NT2/D1 (cell line): ENCODE data around the gene CBX8.
A peak's percentile ranks its signal among the peaks of the same experiment; 100 is the strongest.

Experiments used
- DNase-seq: peaks from one replicate; pipeline ENCODE4 v3.0.0-alpha.2; 2011; ENCODE audit warnings: low read depth, low spot score
- H3K27me3 ChIP-seq: 2 replicates; pipeline ENCODE4 v1.6.0; 2011; ENCODE audit warnings: mild to moderate bottlenecking; ENCODE audit not compliant: insufficient read length, insufficient read depth
- H3K36me3 ChIP-seq: 2 replicates; pipeline ENCODE4 v1.6.1; 2011; ENCODE audit warnings: mild to moderate bottlenecking, low read length, mixed read lengths; ENCODE audit not compliant: insufficient read depth, insufficient read length
- H3K4me1 ChIP-seq: 2 replicates; pipeline ENCODE4 v1.5.1; 2011; ENCODE audit not compliant: insufficient read depth, insufficient read length
- H3K4me3 ChIP-seq: 2 replicates; pipeline ENCODE4 v1.5.1; 2011; ENCODE audit warnings: low read depth; ENCODE audit not compliant: insufficient read length
- H3K9ac ChIP-seq: 2 replicates; pipeline ENCODE4 v1.6.0; 2011; ENCODE audit warnings: low read depth; ENCODE audit not compliant: insufficient read length
- H3K9me3 ChIP-seq: 2 replicates; pipeline ENCODE4 v1.5.1; 2011; ENCODE audit warnings: mild to moderate bottlenecking, low read length; ENCODE audit not compliant: insufficient read depth
- SUZ12 ChIP-seq: IDR thresholded peaks from 2 replicates; pipeline ENCODE4 v1.6.1; 2011; ENCODE audit not compliant: insufficient read length, insufficient read depth; ENCODE audit errors: extremely low read depth
- YY1 ChIP-seq: IDR thresholded peaks from 2 replicates; pipeline ENCODE4 v1.6.1; 2011; ENCODE audit not compliant: insufficient read length, insufficient read depth
- ZNF274 ChIP-seq: IDR thresholded peaks from 2 replicates; pipeline ENCODE4 v1.6.1; 2011; ENCODE audit warnings: mild to moderate bottlenecking, low read depth, low read length

Gene CBX8

DNA sequence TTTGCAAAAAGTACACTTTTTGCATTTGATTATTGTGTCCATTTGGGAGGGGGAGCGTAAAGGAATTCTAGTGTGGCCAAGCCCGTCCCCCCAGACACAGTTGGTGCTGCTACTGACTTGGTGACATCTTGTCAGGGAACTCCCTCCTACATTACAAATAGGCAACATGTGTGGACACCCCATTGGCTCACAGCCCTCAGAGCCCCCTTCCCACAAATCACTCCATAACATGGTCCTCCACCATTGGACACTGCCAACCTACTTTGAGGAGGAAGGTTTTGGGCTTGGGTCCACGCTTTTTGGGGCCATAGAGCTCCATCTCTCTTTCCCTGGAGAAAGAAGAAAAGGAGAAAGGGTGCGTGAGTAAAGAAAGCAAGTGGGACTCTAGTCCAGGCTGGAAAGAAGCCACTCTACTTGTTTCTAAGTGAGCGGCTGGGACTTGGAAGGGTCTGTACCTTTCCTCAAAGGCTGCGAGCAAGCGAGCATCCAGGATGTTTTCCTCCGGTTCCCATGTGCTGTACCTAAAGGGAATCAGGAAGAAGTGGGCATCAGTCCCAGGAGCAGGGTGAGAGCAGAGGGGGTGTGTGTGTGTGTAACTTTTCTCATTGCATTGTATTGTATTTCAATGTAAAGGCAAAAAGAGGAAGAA lies 958 bp downstream of the CBX8 start:
- H3K9me3 ChIP-seq = no peaks in the 10 kb centered on the region
- DNase-seq = no peak
- peak overlapping the region; percentile 88 for H3K9ac ChIP-seq
- peak overlapping the region; percentile 73 for H3K4me3 ChIP-seq
- H3K4me1 ChIP-seq = peaks cover 26% of the 10 kb centered on the region
- TF ChIP-seq YY1 = no peak
- no peak for TF ChIP-seq ZNF274
- TF ChIP-seq SUZ12 = no peak
- peaks cover 90% of the 10 kb centered on the region for H3K27me3 ChIP-seq
- peaks cover 18% of the 10 kb centered on the region for H3K36me3 ChIP-seq

DNA sequence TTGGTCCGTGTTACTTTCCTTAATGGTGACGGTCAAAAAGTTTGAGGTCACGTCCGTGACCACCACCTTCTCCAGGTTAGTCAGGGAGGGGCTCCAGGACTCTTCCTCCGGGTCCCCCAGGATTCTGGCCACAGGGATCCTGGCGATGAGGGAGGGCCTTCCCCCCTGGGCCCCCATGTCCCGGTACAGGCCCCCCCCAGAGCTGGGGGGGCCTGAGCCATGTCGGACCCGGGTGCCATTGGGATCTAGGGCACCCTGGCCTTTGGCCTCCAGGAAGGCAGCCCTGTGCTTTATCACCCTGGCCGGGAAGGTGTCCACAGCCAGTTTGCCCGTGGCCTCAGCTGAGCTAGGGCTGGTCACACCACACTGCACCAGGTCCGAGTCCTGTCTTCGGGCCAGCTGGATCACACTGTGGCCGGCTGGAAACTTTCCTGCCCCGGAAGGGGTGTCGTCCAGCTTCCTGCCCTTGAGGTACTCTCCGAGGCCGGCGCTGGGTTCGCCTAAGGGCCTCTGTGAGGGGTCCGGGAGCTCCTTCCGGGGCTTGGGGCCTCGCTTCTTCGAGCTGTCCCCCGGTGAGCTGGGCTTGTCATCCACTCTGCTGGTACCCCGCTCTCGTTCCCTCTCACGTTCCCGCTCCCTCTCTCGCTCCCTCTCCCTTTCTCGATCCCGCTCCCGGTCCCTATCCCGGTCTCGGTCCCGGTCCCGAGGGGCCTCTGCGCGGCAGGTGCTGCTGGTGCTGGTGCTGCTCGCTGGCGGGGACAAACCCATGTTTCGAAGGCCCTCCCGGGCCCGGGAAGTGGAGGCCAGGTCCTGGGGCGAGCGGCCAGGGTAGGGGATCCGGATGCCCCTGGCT lies 2.0 kb downstream of the CBX8 start:
- DNase-seq = no peak
- peaks cover 90% of the 10 kb centered on the region for H3K27me3 ChIP-seq
- H3K9me3 ChIP-seq = no peaks in the 10 kb centered on the region
- H3K4me3 ChIP-seq = no peak overlapping the region
- H3K4me1 ChIP-seq = peaks cover 25% of the 10 kb centered on the region
- H3K36me3 ChIP-seq = peaks cover 18% of the 10 kb centered on the region
- TF ChIP-seq YY1 (no peak), SUZ12 (no peak), ZNF274 (no peak)
- H3K9ac ChIP-seq = no peak overlapping the region

DNA sequence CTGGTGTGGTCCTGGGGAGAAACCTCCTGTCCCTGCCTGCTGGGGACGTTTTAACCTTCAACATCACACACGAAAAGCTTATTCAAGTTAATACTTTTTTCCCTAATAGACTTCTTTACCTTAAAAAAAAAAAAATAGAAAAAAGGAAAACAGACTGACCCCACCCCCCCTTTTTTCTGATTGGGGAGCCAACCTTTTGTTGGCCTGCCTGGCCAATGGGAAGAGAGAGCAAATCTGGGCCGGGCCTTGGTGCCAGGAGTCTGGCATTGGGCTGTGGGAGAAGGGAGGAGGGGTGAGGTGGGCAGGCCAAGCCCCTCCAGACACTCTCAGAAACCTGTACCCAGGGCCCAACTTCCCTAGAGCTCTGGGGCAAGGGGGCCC lies 3.0 kb downstream of the CBX8 start:
- Histone ChIP-seq H3K4me1 (peaks cover 21% of the 10 kb centered on the region), H3K4me3 (peak overlapping the region; percentile 29), H3K9me3 (no peaks in the 10 kb centered on the region), H3K36me3 (peaks cover 18% of the 10 kb centered on the region), H3K9ac (no peak overlapping the region), H3K27me3 (peaks cover 83% of the 10 kb centered on the region)
- TF ChIP-seq ZNF274 (no peak), SUZ12 (no peak), YY1 (no peak)
- no peak for DNase-seq

DNA sequence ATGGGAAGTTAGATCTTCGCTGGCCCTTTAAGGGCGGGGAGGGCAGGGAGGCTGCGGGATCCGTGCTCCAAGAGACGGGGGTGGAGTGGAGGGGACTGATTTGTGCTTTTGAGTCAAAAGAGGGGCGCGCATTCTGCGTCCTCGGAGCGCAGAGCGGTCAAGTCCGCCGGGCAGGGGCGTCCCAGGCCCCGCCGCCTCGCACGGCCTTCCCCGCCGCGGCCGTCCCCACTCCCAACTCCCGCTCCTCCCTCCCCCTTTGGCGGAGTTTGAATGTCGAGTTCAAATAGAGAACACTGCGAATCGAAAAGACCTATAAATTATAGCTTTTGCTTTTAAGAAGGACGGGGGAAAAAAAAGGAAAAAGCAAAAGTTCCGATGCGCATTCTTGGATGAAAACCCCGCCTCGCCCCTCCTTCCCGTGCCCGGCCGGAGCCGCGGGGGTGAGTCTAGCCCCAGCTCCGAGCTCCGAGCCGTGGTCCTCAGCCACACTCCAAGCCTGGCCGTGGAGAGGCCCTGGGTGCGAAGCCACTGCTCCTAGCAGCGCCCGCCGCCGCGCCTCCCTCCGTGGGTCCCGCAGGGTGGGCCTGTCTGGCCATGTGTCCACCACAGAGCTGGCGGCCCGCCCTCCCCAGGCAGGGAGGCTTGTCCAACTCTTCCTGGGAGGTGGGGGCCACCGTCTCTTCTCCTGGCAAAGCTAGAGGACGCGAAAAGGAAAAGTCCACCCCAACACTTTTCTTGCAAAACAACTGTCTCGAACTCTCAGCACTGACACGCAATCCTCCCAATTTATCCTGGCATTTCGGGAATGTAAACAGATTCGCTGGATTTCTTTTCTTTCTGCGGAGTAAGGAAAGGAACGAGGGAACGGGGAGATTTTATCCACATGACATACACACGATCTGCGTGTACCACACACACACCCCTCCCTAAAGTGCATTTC lies 3.6 kb downstream of the CBX8 start:
- H3K27me3 ChIP-seq = peaks cover 77% of the 10 kb centered on the region
- H3K4me3 ChIP-seq = peak overlapping the region; percentile 29
- H3K36me3 ChIP-seq = peaks cover 18% of the 10 kb centered on the region
- H3K9ac ChIP-seq = peak overlapping the region; percentile 51
- no peaks in the 10 kb centered on the region for H3K9me3 ChIP-seq
- no peak for DNase-seq
- no peak for TF ChIP-seq ZNF274
- TF ChIP-seq YY1 = no peak
- TF ChIP-seq SUZ12 = peak; percentile 48
- peaks cover 18% of the 10 kb centered on the region for H3K4me1 ChIP-seq

DNA sequence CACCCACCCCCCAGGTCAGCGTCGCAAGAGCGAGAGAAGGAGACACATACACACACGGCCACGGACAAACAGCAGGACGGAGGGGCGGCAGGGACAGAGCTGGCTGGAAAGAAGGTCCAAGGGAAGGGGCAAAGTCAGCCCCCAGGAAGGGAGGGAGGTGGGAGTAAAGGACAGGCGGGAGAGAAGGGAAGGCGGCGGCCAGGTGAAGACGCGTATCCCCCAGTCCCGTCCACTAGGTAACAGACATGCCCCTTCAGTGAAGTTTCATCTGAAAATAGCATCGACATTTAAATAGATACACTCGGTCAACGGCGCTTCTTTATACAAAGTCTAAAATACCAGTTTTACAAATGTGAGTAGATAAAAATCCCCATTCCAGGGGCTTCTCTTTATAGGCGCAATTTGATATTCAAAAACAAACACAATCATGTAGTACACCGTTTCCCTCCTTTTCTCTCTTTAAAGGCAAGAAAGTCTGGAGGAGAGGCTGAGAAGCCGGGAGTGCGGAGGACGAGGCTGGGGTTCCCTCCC lies 4.5 kb downstream of the CBX8 start:
- Histone ChIP-seq H3K36me3 (peaks cover 18% of the 10 kb centered on the region), H3K9me3 (no peaks in the 10 kb centered on the region), H3K4me3 (no peak overlapping the region), H3K9ac (no peak overlapping the region), H3K27me3 (peaks cover 70% of the 10 kb centered on the region), H3K4me1 (peaks cover 16% of the 10 kb centered on the region)
- no peak for TF ChIP-seq ZNF274
- no peak for TF ChIP-seq YY1
- no peak for DNase-seq

DNA sequence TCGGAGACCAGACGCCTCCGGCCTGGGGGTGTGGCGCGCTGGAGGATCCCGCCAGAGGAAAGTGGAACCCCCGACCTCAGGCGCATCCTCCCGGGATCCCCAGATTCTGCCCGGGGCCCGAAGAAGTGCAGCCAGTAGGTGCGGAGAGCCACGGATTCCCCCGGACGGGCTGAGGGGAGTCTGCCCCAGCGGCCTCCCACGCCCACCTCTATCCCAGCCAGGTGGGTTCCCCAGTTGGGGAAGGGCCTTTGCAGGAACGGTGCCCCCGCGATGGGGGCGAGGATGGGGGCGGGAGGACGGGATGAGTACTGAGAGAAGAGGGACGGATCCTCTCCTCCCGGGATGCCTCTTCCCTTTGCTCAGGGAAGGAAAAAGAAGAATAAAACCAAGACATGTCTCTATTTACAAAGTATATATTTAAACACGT lies 5.1 kb downstream of the CBX8 start:
- no peaks in the 10 kb centered on the region for H3K9me3 ChIP-seq
- peaks cover 70% of the 10 kb centered on the region for H3K27me3 ChIP-seq
- H3K36me3 ChIP-seq = peaks cover 18% of the 10 kb centered on the region
- H3K4me3 ChIP-seq = no peak overlapping the region
- TF ChIP-seq SUZ12 (peak; percentile 19), YY1 (no peak)
- DNase-seq = no peak
- H3K4me1 ChIP-seq = peaks cover 20% of the 10 kb centered on the region
- H3K9ac ChIP-seq = no peak overlapping the region
